ENCODE measurements around the gene TCF7L2. TPM values are rescaled to one million over a fixed set of nuclear protein-coding genes. Genes with fewer than 3 reads are reported as not detected.
A peak's percentile ranks its signal among the peaks of the same experiment; 100 is the strongest.

The TCF7L2 gene
- total RNA-seq, 1 donor from 2014 or later, result 88.2 TPM

DNA sequence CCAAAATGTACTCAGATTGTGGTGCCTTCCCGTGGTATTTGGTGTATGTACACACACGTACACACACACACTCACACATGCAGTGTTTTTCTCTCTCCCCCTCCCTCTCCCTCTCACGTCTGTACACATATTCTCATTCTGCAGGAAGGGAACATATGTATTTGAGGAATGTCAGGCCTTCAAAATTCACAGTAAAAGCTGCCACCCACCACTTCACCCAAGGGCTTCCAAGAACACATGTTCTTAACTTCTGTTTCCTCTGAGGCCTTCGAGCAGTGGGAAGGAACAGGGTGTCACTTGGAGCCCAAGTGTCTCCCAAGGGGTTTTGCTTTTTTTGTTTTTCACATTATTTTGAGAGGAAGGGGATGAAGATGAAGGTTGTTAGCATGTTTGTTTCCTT is 198.9 kb downstream of the TCF7L2 start:
- no peak for TF ChIP-seq CTCF (IDR thresholded peaks at IDR 0.05)
- Mint-ChIP-seq H3K4me1 (ENCODE audit: unreplicated experiment) (peaks cover 7% of the 10 kb centered on the region), H3K27ac (ENCODE audit: unreplicated experiment) (peak overlapping the region; percentile 59), H3K27me3 (ENCODE audit: unreplicated experiment) (no peaks in the 10 kb centered on the region), H3K9me3 (ENCODE audit: unreplicated experiment) (no peaks in the 10 kb centered on the region), H3K36me3 (ENCODE audit: unreplicated experiment) (peaks cover 81% of the 10 kb centered on the region), H3K4me3 (ENCODE audit: unreplicated experiment) (no peak overlapping the region)
- DNase-seq (ENCODE audit: extremely low spot score, unreplicated experiment), result no peak

DNA sequence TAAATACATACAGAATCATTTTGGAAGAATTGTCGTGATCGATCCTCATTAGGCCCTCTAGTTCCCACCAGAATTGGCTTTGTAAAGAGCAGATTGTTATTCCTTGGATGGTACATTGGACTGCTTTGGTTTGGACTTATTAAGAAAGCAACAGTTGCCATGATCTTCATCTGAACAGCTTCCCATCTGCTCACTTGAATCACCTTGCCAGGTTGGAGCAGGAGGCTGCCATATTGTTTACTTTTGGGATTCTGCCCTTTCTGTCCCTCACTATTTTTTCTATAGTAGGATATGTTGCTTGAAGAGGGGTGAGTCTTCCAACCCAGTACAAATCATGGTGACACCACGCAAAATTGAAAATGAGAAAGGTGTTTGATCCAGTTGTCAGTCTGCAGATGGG is 199.6 kb downstream of the TCF7L2 start:
- Mint-ChIP-seq H3K27me3 (ENCODE audit: unreplicated experiment) (no peaks in the 10 kb centered on the region), H3K4me1 (ENCODE audit: unreplicated experiment) (peaks cover 7% of the 10 kb centered on the region), H3K9me3 (ENCODE audit: unreplicated experiment) (no peaks in the 10 kb centered on the region), H3K4me3 (ENCODE audit: unreplicated experiment) (no peak overlapping the region), H3K27ac (ENCODE audit: unreplicated experiment) (peak overlapping the region; percentile 32), H3K36me3 (ENCODE audit: unreplicated experiment) (peaks cover 85% of the 10 kb centered on the region)
- DNase-seq (ENCODE audit: extremely low spot score, unreplicated experiment), result no peak
- TF ChIP-seq CTCF (IDR thresholded peaks at IDR 0.05), result no peak

DNA sequence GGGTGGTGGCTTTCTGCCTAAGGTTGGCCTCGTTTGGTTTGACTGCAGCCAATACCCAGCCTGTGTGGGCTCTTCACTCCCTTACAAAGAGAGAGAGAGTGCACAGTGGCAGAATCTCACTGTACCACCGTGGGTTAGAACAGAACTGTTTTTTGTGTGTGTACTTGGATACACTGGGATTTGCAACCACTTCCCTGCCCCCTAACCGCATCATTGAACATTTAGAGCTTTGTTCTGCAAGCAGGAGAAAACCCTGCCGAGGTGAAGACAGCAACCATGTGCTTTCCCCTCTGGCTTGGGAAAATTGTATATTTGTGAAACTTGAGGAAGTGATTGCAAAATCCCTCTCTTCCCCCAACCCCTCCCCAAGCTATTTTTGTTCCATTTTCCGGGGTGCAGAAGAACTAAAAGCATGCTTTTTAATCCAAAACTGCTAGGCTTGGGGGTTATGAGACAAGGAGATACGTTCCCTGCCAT is 201.2 kb downstream of the TCF7L2 start:
- no peaks in the 10 kb centered on the region for H3K27me3 Mint-ChIP-seq (ENCODE audit: unreplicated experiment)
- peaks cover 82% of the 10 kb centered on the region for H3K36me3 Mint-ChIP-seq (ENCODE audit: unreplicated experiment)
- no peak for TF ChIP-seq CTCF (IDR thresholded peaks at IDR 0.05)
- no peak for DNase-seq (ENCODE audit: extremely low spot score, unreplicated experiment)
- H3K27ac Mint-ChIP-seq (ENCODE audit: unreplicated experiment), result no peak overlapping the region
- no peak overlapping the region for H3K4me3 Mint-ChIP-seq (ENCODE audit: unreplicated experiment)
- peaks cover 7% of the 10 kb centered on the region for H3K4me1 Mint-ChIP-seq (ENCODE audit: unreplicated experiment)
- no peaks in the 10 kb centered on the region for H3K9me3 Mint-ChIP-seq (ENCODE audit: unreplicated experiment)

GRCh38 chr10:113153493-113154102 is 203.6 kb downstream of the TCF7L2 start:
- H3K4me3 Mint-ChIP-seq (ENCODE audit: unreplicated experiment), result no peak overlapping the region

DNA sequence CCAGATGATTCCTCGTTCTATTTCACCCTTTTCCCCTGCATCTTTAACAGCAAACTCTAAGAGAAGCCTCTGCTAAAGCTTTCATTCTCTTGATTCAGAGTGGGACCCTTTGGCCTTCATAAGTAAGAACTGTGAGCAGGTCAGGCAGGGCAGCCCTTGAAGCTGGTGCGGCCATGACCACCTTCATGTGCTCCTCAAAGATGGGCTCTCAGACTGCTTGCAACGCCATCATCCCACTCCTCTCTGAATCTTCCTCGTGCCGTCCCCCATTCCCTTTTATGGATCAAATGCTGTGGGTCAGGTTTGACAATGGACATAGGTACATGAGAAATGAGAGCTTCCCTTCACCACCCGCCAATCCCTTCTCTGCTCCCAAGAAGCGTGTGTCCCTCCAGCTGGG is 207.4 kb downstream of the TCF7L2 start:
- Mint-ChIP-seq H3K27me3 (ENCODE audit: unreplicated experiment) (no peaks in the 10 kb centered on the region), H3K4me1 (ENCODE audit: unreplicated experiment) (peaks cover 16% of the 10 kb centered on the region), H3K4me3 (ENCODE audit: unreplicated experiment) (no peak overlapping the region), H3K36me3 (ENCODE audit: unreplicated experiment) (peaks cover 72% of the 10 kb centered on the region), H3K27ac (ENCODE audit: unreplicated experiment) (no peak overlapping the region), H3K9me3 (ENCODE audit: unreplicated experiment) (no peaks in the 10 kb centered on the region)
- no peak for TF ChIP-seq CTCF (IDR thresholded peaks at IDR 0.05)
- DNase-seq (ENCODE audit: extremely low spot score, unreplicated experiment), result no peak

More at GRCh38 chr10:113153493-113154102, 203.6 kb downstream of the TCF7L2 start:
- Mint-ChIP-seq H3K27ac (ENCODE audit: unreplicated experiment) (no peak overlapping the region), H3K9me3 (ENCODE audit: unreplicated experiment) (no peaks in the 10 kb centered on the region), H3K4me1 (ENCODE audit: unreplicated experiment) (peaks cover 11% of the 10 kb centered on the region), H3K36me3 (ENCODE audit: unreplicated experiment) (peaks cover 79% of the 10 kb centered on the region), H3K27me3 (ENCODE audit: unreplicated experiment) (no peaks in the 10 kb centered on the region)
- no peak for TF ChIP-seq CTCF (IDR thresholded peaks at IDR 0.05)
- DNase-seq (ENCODE audit: extremely low spot score, unreplicated experiment), result no peak
